Measurements from ENCODE around the gene ZCCHC14.

The ZCCHC14 gene

DNA sequence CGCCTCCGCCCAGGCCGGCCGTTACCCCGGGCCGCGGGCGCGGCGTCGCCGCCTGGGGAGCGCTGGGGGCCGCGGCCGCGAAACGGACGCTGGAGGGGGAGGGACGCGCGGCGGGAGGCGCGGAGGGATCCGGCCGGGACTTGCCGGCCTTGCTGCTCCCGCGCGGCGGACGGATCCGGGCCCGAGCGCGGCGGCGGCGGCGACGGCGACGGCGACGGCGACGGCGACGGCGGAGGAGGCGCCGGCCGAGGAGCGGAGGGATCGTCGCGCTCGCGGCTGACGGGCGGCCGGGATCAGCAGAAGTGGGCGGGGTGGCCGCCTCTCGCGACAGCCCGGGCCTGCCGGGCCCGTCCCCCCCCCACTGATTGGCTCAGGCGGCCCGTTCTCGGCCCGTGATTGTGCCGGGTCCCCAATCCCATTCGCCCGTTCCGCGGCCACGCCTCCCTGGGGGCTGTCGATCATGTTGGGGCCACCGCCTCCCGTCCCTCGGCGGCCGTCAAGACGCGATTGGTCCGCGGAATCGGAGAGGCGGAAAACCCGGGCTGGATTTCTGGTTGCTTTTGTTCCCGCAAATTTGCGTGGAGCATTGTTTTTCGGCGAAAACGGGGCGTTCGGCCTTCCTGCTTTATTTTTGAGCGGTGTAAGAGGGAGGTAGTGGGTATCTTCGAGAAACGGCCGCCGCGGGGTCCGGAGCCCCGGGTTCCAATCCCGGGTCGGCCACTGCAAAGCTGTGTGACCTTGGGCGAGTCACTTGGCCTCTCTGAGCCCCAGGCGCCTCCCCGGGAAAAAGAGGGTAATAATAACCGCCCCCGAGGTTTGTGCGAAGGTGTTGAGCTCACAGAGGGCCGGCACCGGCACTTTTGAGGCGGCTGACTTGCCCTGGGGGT lies at the start of gene ZCCHC14:
TSS of gene ZCCHC14 (minus strand) at position 304 of the 887 bp plus-strand sequence. CDS start 786 bp downstream, outside the sequence.
- DNase-seq, result peak; percentile 80 to 99 (median 97)

GRCh38 chr16:87541872-87542234 lies 49.0 kb upstream of the ZCCHC14 start:
- DNase-seq, result no peak

DNA sequence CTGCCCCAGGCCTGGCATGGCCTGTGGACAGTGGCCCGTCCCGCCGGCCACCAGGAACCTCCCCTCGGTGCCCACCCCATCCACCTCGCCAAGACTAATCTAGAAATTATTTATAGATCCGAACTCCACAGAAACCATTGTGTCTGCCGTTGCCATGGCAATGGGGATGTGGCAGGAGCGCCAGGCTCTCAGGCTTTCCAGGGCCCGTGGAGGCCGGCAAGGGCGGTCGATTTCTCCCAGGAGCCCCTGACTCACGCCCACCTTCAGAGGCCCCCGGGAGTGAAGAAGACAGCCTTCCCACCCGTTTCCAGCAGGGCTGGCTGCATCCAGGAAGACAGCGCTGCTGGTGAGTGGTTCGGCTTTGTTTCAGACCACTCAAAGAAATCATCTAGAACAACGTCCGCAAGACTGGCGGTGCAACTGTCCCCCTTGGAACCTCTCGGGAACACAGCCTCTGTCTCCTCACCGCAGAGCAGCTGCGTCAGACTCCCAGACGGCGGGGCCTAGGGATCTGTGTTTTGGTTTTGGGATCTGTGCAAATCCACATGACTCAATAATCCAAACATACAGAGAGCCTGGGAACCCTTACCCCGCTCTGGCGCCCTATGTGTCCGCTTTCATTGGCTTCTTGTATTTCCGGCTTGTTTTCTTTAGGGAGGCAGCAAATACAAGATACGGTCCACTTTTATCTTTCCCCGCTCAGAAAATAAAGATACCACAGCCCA lies 48.5 kb upstream of the ZCCHC14 start:
- peak in 33 of 58 donors; percentile 9 to 76 (median 41) for DNase-seq

DNA sequence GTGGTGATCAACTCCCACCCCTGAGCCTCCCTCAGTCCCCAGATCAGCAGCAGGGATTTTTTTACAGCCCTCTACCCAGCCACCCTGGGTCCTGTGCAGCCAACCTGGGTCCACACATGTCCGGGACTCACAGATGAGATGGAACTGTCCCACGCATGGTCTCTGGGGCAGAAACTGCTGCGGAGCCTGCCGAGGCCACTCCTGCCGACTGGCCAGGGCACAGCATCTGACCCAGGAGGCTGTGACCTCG lies 48.0 kb upstream of the ZCCHC14 start:
- DNase-seq, result peak in 7 of 58 donors; percentile 41 to 70 (median 52)

GRCh38 chr16:87540072-87540896 lies 47.5 kb upstream of the ZCCHC14 start:
- peak in 12 of 58 donors; percentile 16 to 51 (median 28) for DNase-seq

- no peak for DNase-seq
These were observed 46.3 kb upstream of the ZCCHC14 start for GRCh38 chr16:87539113-87539512.

DNA sequence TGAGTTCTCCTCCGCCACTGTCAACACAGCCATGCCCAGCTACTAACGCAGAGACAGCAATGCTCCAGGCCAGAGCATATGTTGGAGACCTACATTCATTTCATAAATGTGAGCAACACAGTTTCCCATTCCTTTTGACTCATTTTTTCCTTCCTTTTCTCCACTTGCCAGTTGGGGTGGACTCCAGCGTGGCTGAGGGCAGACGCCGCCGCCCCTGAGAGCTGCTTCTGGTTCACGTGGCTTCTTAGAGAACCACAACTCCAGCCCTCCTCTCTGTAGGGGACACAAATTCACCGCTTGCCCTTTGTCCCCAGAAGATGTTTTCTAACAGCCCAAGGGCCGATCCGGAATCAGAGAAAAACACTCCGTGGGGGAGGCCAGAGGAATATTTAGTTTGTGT lies 45.8 kb upstream of the ZCCHC14 start:
- DNase-seq, result no peak

- no peak for DNase-seq
These were observed 45.3 kb upstream of the ZCCHC14 start for GRCh38 chr16:87538160-87538559.

DNA sequence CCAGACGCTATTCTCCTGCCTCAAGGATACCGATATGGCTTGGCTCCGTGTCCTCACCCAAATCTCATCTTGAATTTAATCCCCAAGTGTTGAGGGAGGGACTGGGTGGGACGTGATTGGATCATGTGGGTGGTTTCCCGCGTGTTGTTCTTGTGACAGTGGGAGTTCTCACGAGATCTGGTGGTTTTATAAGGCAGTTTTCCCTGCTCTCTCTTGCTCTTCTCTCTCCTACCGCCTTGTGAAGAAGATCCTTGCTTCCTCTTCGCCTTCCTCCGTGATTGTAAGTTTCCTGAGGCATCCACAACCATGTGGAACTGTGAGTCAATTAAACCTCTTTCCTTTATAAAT lies 43.9 kb upstream of the ZCCHC14 start:
- no peak for DNase-seq

DNA sequence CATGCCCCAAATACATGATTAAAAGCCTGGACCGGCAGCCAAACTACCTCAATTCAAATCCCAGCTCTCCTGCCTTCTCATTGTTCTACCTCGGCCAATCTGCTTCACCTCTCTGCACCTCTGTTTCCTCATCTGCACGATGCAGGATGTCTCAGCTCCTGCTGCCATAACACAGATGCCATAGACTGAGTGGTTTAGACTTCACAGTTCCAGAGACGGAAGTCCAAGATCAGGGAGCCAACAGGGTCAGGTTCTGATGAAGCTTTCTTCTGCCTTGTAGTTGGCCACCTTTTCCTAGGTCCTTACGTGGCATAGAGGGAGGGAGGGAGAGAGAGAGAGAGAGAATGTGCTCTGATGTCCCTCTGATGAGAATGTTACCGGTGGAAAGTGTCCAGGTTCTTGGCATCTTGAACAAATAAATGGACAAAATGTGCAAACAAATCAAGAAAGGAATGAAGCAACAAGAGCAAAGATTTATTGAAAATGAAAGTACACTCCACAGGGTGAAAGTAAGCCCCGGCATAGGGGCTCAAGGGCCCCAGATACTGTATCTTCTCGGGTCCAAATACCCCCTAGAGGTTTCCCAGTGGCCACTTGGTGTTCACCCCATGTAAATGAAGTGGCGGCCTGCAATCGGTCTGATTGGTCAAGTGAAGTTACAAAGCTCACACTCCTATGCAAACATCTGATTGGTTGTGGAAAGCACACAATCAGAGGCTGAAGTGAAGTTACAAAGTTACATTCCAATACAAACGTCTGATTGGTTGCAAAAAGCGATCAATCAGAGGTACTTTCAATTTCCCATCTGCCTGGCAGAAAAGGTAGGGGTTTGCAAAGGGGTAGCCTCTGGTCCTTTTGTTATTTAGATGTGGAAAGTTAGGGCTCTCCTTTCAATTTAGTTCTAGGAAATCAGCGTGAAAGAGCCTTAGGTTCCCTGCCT lies 43.3 kb upstream of the ZCCHC14 start:
- DNase-seq, result no peak

- no peak for DNase-seq
These were observed 42.6 kb upstream of the ZCCHC14 start for GRCh38 chr16:87535457-87535854.

- DNase-seq, result no peak
These were observed 41.9 kb upstream of the ZCCHC14 start for GRCh38 chr16:87534751-87535150.

DNA sequence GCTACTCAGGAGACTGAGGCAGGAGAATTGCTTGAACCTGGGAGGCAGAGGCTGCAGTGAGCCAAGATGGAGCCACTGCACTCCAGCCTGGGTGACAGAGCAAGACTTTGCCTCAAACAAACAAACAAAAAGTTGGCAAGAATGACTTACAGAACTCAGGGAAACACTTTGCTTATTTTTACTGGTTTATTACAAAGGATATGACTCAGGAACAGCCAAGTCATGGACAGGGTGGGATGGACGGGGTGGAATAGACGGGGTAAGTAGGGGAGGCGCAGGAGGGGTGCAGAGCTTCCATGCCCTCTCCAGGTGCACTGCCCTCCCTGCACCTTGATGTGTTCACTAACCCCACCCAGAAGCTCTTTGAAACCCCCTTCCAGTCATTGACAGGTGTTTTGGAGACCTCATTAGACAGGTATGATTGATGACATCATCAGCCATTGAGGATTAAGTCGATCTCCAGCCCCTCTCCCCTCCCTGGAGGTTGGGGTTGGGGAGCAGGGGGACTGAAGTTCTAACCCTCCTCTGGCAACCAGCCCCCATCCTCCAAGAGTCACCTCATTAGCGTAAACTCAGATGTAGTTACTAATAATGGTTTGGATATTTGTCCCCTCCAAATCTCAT lies 41.3 kb upstream of the ZCCHC14 start:
- DNase-seq, result no peak

DNA sequence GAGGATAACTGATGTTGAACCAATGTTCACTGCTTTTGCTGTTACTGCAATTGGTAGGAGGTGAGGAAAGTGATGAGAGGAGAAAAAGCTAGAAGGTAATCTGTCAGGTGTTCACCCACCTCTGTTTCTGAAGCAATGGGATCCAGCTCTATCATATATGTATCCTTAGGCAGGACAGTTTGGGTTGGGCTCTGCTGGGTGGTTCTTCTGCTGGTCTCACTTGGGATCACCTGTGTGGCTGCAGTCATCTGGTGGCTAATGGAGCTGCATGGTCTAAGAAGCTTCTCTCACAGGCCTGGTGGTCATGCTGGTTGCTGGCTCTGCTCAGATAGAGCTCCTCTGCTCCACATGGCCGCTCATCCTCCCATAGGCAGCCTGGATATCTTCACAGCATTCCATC lies 40.2 kb upstream of the ZCCHC14 start:
- no peak for DNase-seq

DNA sequence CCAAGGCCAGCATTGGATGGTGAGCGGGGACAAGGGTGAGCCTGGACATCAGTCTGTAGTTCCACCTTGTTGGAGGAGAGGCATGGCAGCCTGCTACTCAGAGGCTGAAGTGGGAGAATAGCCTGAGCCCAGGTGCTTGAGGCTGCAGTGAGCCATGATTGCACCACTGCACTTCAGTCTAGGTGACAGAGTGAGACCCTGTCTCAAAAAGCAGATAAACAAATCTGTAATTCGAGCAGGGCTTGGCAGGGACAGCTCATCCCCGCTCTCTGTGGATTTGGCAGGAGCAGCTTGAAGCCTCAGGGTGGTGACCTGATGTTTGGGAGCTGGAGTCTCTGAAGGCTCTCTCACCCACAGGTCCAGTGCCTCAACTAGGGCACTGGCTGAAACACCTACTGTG lies 38.6 kb upstream of the ZCCHC14 start:
- DNase-seq, result no peak

DNA sequence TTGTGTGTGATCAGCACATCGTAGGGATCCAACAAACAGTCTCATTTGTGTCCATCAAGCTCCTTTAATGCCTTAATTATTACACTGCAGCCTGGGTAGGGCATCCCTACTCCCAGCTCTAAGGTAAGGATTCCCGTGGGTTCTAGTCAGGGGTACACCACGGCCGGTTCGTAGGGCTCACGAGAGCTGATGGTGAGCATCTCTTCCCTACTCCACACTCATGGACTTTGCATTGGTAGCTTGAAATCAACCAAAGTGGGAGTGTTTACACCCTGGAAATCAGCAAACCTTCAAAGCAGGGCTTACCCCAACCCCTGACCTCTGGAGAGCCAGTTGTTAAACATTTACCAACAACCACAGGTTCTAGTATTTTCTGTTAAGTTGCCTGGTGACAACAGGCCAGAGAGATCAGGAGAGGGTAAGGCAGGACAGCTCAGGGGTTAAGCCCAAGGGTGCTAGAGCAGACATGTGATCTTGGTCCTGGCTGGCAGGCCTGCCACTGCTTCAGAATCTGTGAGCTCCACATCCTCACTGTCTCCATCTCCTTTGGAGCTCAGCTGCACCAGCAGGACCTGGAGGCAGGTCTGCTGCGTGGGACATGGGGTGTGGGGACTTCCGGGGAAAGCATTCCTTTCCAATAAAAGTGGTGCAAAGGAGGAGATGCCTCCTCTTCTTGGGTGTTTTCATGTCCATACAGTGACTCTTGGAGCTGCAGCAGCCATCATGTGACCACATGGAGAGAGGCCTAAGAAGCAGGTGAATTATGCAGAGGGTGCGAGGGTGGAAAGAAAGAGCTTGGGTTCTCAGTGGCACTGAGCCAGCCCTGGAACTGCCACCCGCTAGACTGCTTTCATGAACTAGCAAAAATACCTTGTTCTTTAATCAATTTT lies 36.1 kb upstream of the ZCCHC14 start:
- no peak for DNase-seq

DNA sequence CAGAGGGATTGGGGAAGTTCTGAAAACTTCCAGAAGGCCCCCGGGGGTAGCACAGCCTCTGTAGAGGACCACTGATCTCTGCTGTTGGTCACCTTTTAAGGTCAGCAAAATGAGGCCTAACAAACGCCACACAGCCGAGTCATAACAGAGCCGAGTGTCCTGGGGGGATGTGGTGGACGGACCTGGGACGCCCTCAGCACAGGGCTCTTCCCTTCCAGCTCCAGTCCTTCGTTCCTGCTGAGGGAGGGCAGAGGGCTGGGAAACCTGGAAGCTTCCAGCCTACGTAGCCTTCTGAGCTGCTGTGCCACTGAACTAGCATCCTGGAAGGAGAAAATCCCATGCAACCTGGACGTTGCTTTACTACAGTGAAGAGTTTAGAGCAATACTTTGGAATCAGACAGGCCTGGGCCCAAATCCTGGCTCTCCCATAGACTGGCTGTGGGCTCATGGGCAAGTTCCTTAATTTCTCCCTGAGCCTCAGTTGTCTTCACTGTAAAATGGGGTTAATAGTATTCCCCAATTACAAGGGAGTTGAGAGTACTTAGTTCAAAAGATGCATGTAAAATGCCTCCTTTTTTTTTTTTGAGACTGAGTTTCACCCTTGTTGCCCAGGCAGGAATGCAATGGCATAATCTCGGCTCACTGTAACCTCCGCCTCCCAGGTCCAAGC lies 34.4 kb upstream of the ZCCHC14 start:
- no peak for DNase-seq

DNA sequence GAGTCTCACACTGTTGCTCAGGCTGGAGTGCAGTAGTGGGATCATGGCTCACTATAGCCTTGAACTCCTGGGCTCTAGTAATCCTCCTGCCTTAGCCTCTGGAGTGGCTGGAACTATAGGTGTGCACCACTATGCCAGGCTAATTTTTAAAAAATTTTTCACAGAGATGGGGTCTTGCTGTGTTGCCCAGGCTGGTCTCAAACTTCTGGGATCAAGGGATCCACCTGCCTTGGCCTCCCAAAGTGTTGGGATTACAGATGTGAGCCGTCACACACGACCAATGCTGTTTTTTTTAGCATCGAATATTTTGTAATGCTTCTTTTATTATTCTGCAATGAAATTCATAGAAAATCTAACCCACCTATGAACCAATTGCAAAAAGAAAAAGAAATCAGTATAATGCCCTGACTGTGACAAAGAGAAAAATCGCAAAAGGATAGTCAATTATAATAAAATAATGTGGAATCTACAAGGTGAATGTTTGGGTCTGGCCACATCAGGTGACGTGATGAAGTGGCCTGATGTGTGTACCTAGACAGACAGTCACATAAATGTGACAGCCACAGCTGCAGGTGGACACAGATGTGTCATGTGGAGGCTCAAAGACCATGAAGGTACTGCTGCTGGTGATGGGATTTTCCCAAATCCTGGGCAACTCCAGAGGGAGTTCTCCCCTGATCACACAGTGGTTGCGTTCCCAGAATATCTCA lies 33.6 kb upstream of the ZCCHC14 start:
- DNase-seq, result no peak

Measured in anterior cingulate cortex (tissue), 58 donors.